ENCODE data around the gene LTBP4. TPM values are rescaled to one million over a fixed set of nuclear protein-coding genes. Genes with fewer than 3 reads are reported as not detected.

Gene LTBP4
- total RNA-seq, 2 experiments from 2014 or later = 121 to 122 TPM

GRCh38 chr19:40594255-40594654 is 6.9 kb upstream of the LTBP4 start:
- DNase-seq = no peak
- Mint-ChIP-seq H3K9me3 (no peaks in the 10 kb centered on the region), H3K27ac (no peak overlapping the region), H3K4me1 (peaks cover 27% of the 10 kb centered on the region), H3K36me3 (ENCODE audit: low read depth) (peaks cover 3% of the 10 kb centered on the region), H3K27me3 (peaks cover 22% of the 10 kb centered on the region), H3K4me3 (no peak overlapping the region)
- ChIA-PET POLR2A (no interaction called here), CTCF (interaction anchor here (0.7 to 2.7 kb wide), 6 partner anchors 10 to 197 kb away, joined by 3 to 8 read pairs (median 4); no protein-coding TSS in a partner anchor)

GRCh38 chr19:40594657-40595091 is 6.5 kb upstream of the LTBP4 start:
- ChIA-PET POLR2A (no interaction called here), CTCF (interaction anchor here (1.1 to 2.7 kb wide), 4 partner anchors 9 to 71 kb away, joined by 3 to 8 read pairs (median 6); no protein-coding TSS in a partner anchor)
- DNase-seq = no peak
- no peak overlapping the region for H3K4me3 Mint-ChIP-seq
- peaks cover 26% of the 10 kb centered on the region for H3K27me3 Mint-ChIP-seq
- peaks cover 31% of the 10 kb centered on the region for H3K4me1 Mint-ChIP-seq
- H3K9me3 Mint-ChIP-seq = no peaks in the 10 kb centered on the region
- no peak overlapping the region for H3K27ac Mint-ChIP-seq
- H3K36me3 Mint-ChIP-seq (ENCODE audit: low read depth) = peaks cover 3% of the 10 kb centered on the region

GRCh38 chr19:40596608-40597328 is 4.4 kb upstream of the LTBP4 start:
- H3K4me1 Mint-ChIP-seq = peaks cover 42% of the 10 kb centered on the region
- peaks cover 38% of the 10 kb centered on the region for H3K27me3 Mint-ChIP-seq
- peaks cover 3% of the 10 kb centered on the region for H3K36me3 Mint-ChIP-seq (ENCODE audit: low read depth)
- CTCF ChIA-PET = interaction anchor here (0.8 to 2.2 kb wide), 4 partner anchors 56 to 528 kb away, joined by 3 to 8 read pairs (median 4); no protein-coding TSS in a partner anchor
- POLR2A ChIA-PET = no interaction called here
- no peak for DNase-seq
- no peak overlapping the region for H3K4me3 Mint-ChIP-seq
- H3K27ac Mint-ChIP-seq = no peak overlapping the region
- H3K9me3 Mint-ChIP-seq = no peaks in the 10 kb centered on the region

- Mint-ChIP-seq H3K4me1 (peaks cover 46% of the 10 kb centered on the region), H3K27me3 (peaks cover 40% of the 10 kb centered on the region), H3K9me3 (no peaks in the 10 kb centered on the region), H3K4me3 (no peak overlapping the region), H3K36me3 (ENCODE audit: low read depth) (no peaks in the 10 kb centered on the region), H3K27ac (no peak overlapping the region)
- POLR2A ChIA-PET = interaction anchor here (1.0 kb wide), 1 partner anchor 26 kb away, joined by 3 read pairs; no protein-coding TSS in a partner anchor
- CTCF ChIA-PET = interaction anchor here (0.8 to 2.2 kb wide), 4 partner anchors 57 to 527 kb away, joined by 3 to 8 read pairs (median 4); no protein-coding TSS in a partner anchor
- DNase-seq = no peak
Observed at GRCh38 chr19:40597329-40597838, 3.8 kb upstream of the LTBP4 start.

- peaks cover 47% of the 10 kb centered on the region for H3K27me3 Mint-ChIP-seq
- no peak overlapping the region for H3K27ac Mint-ChIP-seq
- no peaks in the 10 kb centered on the region for H3K9me3 Mint-ChIP-seq
- H3K4me3 Mint-ChIP-seq = no peak overlapping the region
- peak; percentile 87 for DNase-seq
- H3K36me3 Mint-ChIP-seq (ENCODE audit: low read depth) = no peaks in the 10 kb centered on the region
- H3K4me1 Mint-ChIP-seq = peaks cover 55% of the 10 kb centered on the region
- ChIA-PET POLR2A (interaction anchor here (0.9 to 1.0 kb wide), 2 partner anchors 27 to 63 kb away, joined by 3 to 4 read pairs; no protein-coding TSS in a partner anchor), CTCF (interaction anchor here (0.9 to 2.3 kb wide), 6 partner anchors 12 to 293 kb away, joined by 3 to 9 read pairs (median 6); no protein-coding TSS in a partner anchor)
Observed at GRCh38 chr19:40598121-40598917, 2.9 kb upstream of the LTBP4 start.

GRCh38 chr19:40598918-40599307 is 2.3 kb upstream of the LTBP4 start:
- no peaks in the 10 kb centered on the region for H3K9me3 Mint-ChIP-seq
- ChIA-PET CTCF (interaction anchor here (0.9 to 2.3 kb wide), 8 partner anchors 11 to 294 kb away, joined by 3 to 9 read pairs (median 4); no protein-coding TSS in a partner anchor), POLR2A (interaction anchor here (0.9 kb wide), 1 partner anchor 64 kb away, joined by 4 read pairs; no protein-coding TSS in a partner anchor)
- H3K27me3 Mint-ChIP-seq = peaks cover 47% of the 10 kb centered on the region
- no peaks in the 10 kb centered on the region for H3K36me3 Mint-ChIP-seq (ENCODE audit: low read depth)
- H3K27ac Mint-ChIP-seq = no peak overlapping the region
- peaks cover 61% of the 10 kb centered on the region for H3K4me1 Mint-ChIP-seq
- DNase-seq = no peak
- H3K4me3 Mint-ChIP-seq = no peak overlapping the region

GRCh38 chr19:40599331-40599901 is 1.8 kb upstream of the LTBP4 start:
- H3K4me3 Mint-ChIP-seq = no peak overlapping the region
- CTCF ChIA-PET = interaction anchor here (0.9 to 2.3 kb wide), 6 partner anchors 11 to 294 kb away, joined by 3 to 9 read pairs (median 4); no protein-coding TSS in a partner anchor
- H3K9me3 Mint-ChIP-seq = no peaks in the 10 kb centered on the region
- peaks cover 62% of the 10 kb centered on the region for H3K4me1 Mint-ChIP-seq
- POLR2A ChIA-PET = interaction anchor here (1.1 to 2.8 kb wide), 2 partner anchors 11 to 195 kb away, joined by 3 to 10 read pairs; no protein-coding TSS in a partner anchor
- no peak overlapping the region for H3K27ac Mint-ChIP-seq
- H3K36me3 Mint-ChIP-seq (ENCODE audit: low read depth) = no peaks in the 10 kb centered on the region
- H3K27me3 Mint-ChIP-seq = peaks cover 47% of the 10 kb centered on the region
- no peak for DNase-seq

- DNase-seq = no peak
- H3K9me3 Mint-ChIP-seq = no peaks in the 10 kb centered on the region
- POLR2A ChIA-PET = interaction anchor here (1.1 to 2.8 kb wide), 3 partner anchors 10 to 196 kb away, joined by 3 to 10 read pairs (median 3); no protein-coding TSS in a partner anchor
- peaks cover 47% of the 10 kb centered on the region for H3K27me3 Mint-ChIP-seq
- CTCF ChIA-PET = interaction anchor here (1.0 to 2.3 kb wide), 5 partner anchors 10 to 295 kb away, joined by 3 to 9 read pairs (median 5); no protein-coding TSS in a partner anchor
- no peak overlapping the region for H3K4me3 Mint-ChIP-seq
- H3K4me1 Mint-ChIP-seq = peaks cover 62% of the 10 kb centered on the region
- no peak overlapping the region for H3K27ac Mint-ChIP-seq
- H3K36me3 Mint-ChIP-seq (ENCODE audit: low read depth) = no peaks in the 10 kb centered on the region
Observed at GRCh38 chr19:40599902-40600569, 1.1 kb upstream of the LTBP4 start.

- CTCF ChIA-PET = interaction anchor here (1.3 to 4.9 kb wide), 2 partner anchors 13 to 34 kb away, joined by 5 to 24 read pairs; no protein-coding TSS in a partner anchor
- Mint-ChIP-seq H3K4me3 (peak overlapping the region; percentile 30), H3K27me3 (peaks cover 45% of the 10 kb centered on the region), H3K4me1 (peaks cover 66% of the 10 kb centered on the region), H3K27ac (no peak overlapping the region), H3K9me3 (no peaks in the 10 kb centered on the region), H3K36me3 (ENCODE audit: low read depth) (no peaks in the 10 kb centered on the region)
- no peak for DNase-seq
- POLR2A ChIA-PET = interaction anchor here (1.1 to 2.8 kb wide), 3 partner anchors 9 to 196 kb away, joined by 3 to 10 read pairs (median 3); no protein-coding TSS in a partner anchor
Observed at GRCh38 chr19:40600570-40601133, 517 bp upstream of the LTBP4 start.

GRCh38 chr19:40603071-40603388 is 1.9 kb downstream of the LTBP4 start:
- H3K27me3 Mint-ChIP-seq = peaks cover 34% of the 10 kb centered on the region
- no peak overlapping the region for H3K27ac Mint-ChIP-seq
- peaks cover 80% of the 10 kb centered on the region for H3K4me1 Mint-ChIP-seq
- POLR2A ChIA-PET = interaction anchor here (1.0 to 3.8 kb wide), 9 partner anchors 10 to 147 kb away, joined by 3 to 53 read pairs (median 5); partner anchors contain the start of genes ACTMAP and BLVRB
- CTCF ChIA-PET = interaction anchor here (0.6 to 4.9 kb wide), 18 partner anchors 8 to 298 kb away, joined by 3 to 65 read pairs (median 7); partner anchors contain the start of gene BLVRB
- H3K9me3 Mint-ChIP-seq = no peaks in the 10 kb centered on the region
- H3K4me3 Mint-ChIP-seq = peak overlapping the region; percentile 86
- no peaks in the 10 kb centered on the region for H3K36me3 Mint-ChIP-seq (ENCODE audit: low read depth)
- DNase-seq = no peak

GRCh38 chr19:40603389-40604170 is 2.4 kb downstream of the LTBP4 start:
- peaks cover 30% of the 10 kb centered on the region for H3K27me3 Mint-ChIP-seq
- CTCF ChIA-PET = interaction anchor here (0.6 to 4.9 kb wide), 22 partner anchors 9 to 464 kb away, joined by 3 to 65 read pairs (median 6); partner anchors contain the start of gene BLVRB
- POLR2A ChIA-PET = interaction anchor here (1.0 to 3.8 kb wide), 11 partner anchors 11 to 183 kb away, joined by 3 to 53 read pairs (median 5); partner anchors contain the start of genes ACTMAP and BLVRB
- DNase-seq = peak; percentile 100
- peak overlapping the region; percentile 86 for H3K4me3 Mint-ChIP-seq
- peaks cover 78% of the 10 kb centered on the region for H3K4me1 Mint-ChIP-seq
- H3K9me3 Mint-ChIP-seq = no peaks in the 10 kb centered on the region
- no peaks in the 10 kb centered on the region for H3K36me3 Mint-ChIP-seq (ENCODE audit: low read depth)
- peak overlapping the region; percentile 96 for H3K27ac Mint-ChIP-seq
